Thoracic aorta (tissue), 2 donors: Measurements from ENCODE around the gene DNM1L. TPM values are rescaled to one million over a fixed set of nuclear protein-coding genes. Genes with fewer than 3 reads are reported as not detected.

Experiments
- ATAC-seq: fragments of 150-250 bp; one replicate; pipeline ENCODE4 v1.8.0; 2017; ENCODE audit warnings: low read depth; ENCODE audit not compliant: insufficient number of reproducible peaks, low FRiP score
- DNase-seq: peaks from one replicate; pipeline ENCODE4 v3.0.0-alpha.2; 2020; ENCODE audit warnings: low spot score
- H3K27ac ChIP-seq, 2 donors: fragments of 200-600 bp; sonication (generic); 1 replicate in 1 of 2; 2 replicates in 1 of 2; pipeline ENCODE4 v1.5.1; 2016; ENCODE audit warnings: mild to moderate bottlenecking in 2 of 2, moderate library complexity in 2 of 2
- H3K27me3 ChIP-seq: fragments of 200-600 bp; sonication (generic); replicated peaks from 2 replicates; pipeline ENCODE4 v1.6.0; 2016; ENCODE audit warnings: mild to moderate bottlenecking; ENCODE audit not compliant: insufficient read depth
- H3K36me3 ChIP-seq: fragments of 200-600 bp; sonication (generic); one replicate; pipeline ENCODE4 v1.5.1; 2016
- H3K4me1 ChIP-seq, 2 donors: fragments of 200-600 bp; sonication (generic); 1 replicate in 1 of 2; 2 replicates in 1 of 2; pipeline versions ENCODE4 v1.5.1 to v1.6.0; 2016; ENCODE audit warnings: low read depth in 2 of 2, mild to moderate bottlenecking in 1 of 2; ENCODE audit not compliant: control insufficient read depth in 1 of 2
- H3K4me3 ChIP-seq: fragments of 200-600 bp; sonication (generic); 2 replicates; pipeline ENCODE4 v1.5.1; 2016; ENCODE audit warnings: mild to moderate bottlenecking
- H3K9me3 ChIP-seq: fragments of 200-600 bp; sonication (generic); 2 replicates; pipeline ENCODE4 v1.5.1; 2016
- CTCF ChIP-seq: fragments of 200-600 bp; sonication (generic); IDR thresholded peaks from one replicate; pipeline ENCODE4 v1.5.1; 2019; ENCODE audit warnings: antibody characterized with exemption
- total RNA-seq, 2 donors: library from RNA; depleted of rRNA; stranded (reverse); fragments of >200 nt; gene quantifications; one replicate each; pipeline versions ENCODE4 v1.1.0 to v1.2.3, GENCODE V29; 2016

DNM1L gene
- total RNA-seq, 2 donors from 2014 or later = 59.8 to 86.1 TPM

GRCh38 chr12:32776258-32776657, 97.2 kb downstream of the DNM1L start:
- ATAC-seq (no peak), DNase-seq (no peak)
- no peak overlapping the region for H3K4me3 ChIP-seq
- H3K36me3 ChIP-seq = no peaks in the 10 kb centered on the region
- H3K9me3 ChIP-seq = no peaks in the 10 kb centered on the region
- TF ChIP-seq CTCF = no peak
- no peaks in the 10 kb centered on the region for H3K27me3 ChIP-seq
- no peak overlapping the region for H3K27ac ChIP-seq
- no peaks in the 10 kb centered on the region for H3K4me1 ChIP-seq

DNA sequence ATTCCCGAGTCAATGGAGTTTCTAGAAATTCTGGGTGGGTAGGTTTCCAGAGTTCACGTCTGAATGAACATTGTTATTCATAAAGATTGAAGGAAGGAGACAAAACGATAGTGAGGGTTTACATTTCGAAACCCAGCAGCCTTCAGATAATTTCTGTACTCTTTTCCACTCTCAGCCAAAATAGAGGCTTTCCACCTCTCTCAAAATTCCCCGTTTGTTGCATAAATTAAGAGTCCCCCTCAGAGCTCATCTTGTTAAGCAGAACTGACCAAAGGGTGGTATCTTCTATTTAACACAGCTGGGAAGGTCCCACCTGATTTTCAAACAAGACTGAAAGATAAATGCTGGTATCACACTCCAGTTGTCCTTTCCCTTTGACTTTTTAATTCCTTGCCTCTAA, 98.1 kb downstream of the DNM1L start:
- Histone ChIP-seq H3K27ac (no peak overlapping the region), H3K9me3 (no peaks in the 10 kb centered on the region)
- no peak for ATAC-seq

GRCh38 chr12:32777691-32778175, 98.6 kb downstream of the DNM1L start:
- DNase-seq (no peak), ATAC-seq (no peak)
- Histone ChIP-seq H3K27me3 (no peaks in the 10 kb centered on the region), H3K9me3 (no peaks in the 10 kb centered on the region), H3K36me3 (no peaks in the 10 kb centered on the region), H3K27ac (no peak overlapping the region), H3K4me3 (no peak overlapping the region), H3K4me1 (no peaks in the 10 kb centered on the region)
- no peak for TF ChIP-seq CTCF

More for the DNA sequence above, 98.1 kb downstream of the DNM1L start:
- no peaks in the 10 kb centered on the region for H3K4me1 ChIP-seq
- no peaks in the 10 kb centered on the region for H3K36me3 ChIP-seq
- no peak for TF ChIP-seq CTCF
- H3K27me3 ChIP-seq = no peaks in the 10 kb centered on the region
- DNase-seq = no peak
- no peak overlapping the region for H3K4me3 ChIP-seq

DNA sequence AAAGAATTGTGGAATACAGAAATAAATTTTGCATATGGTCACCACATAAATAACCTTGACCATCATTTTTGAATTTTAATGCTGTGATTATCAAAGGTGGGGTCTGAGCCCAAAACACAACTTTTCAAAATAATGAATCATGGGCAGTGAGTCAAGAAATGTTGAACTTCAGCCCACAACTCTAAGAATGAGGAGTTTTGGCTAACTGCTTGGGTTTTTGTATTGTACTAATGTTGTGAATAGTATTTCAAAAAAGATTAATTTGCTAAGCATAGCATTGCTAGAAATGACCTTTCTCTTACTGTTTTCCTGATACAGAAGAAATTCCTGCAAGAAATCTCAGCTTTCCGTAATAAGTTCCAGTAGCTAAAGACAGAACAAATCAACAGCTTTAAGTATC, 101.0 kb downstream of the DNM1L start:
- DNase-seq = no peak
- H3K4me1 ChIP-seq = no peaks in the 10 kb centered on the region
- no peaks in the 10 kb centered on the region for H3K27me3 ChIP-seq
- no peak overlapping the region for H3K27ac ChIP-seq
- no peak for ATAC-seq
- no peak for TF ChIP-seq CTCF
- H3K9me3 ChIP-seq = no peaks in the 10 kb centered on the region
- H3K4me3 ChIP-seq = no peak overlapping the region
- H3K36me3 ChIP-seq = no peaks in the 10 kb centered on the region

GRCh38 chr12:32783029-32783428, 103.9 kb downstream of the DNM1L start:
- ATAC-seq (no peak), DNase-seq (no peak)
- Histone ChIP-seq H3K27ac (no peak overlapping the region), H3K36me3 (no peaks in the 10 kb centered on the region), H3K4me3 (no peak overlapping the region), H3K9me3 (no peaks in the 10 kb centered on the region), H3K27me3 (no peaks in the 10 kb centered on the region), H3K4me1 (no peaks in the 10 kb centered on the region)
- no peak for TF ChIP-seq CTCF
